Hair follicle dermal papilla cell (primary cell): ENCODE measurements around the gene PRKCB. TPM values are rescaled to one million over a fixed set of nuclear protein-coding genes. Genes with fewer than 3 reads are reported as not detected.

Experiments used
- small RNA-seq: library from RNA; depleted of rRNA; stranded (forward); fragments of <200 nt; gene quantifications from one replicate; pipeline ENCODE3, GENCODE V24; 2012
- total RNA-seq: library from RNA; depleted of rRNA; stranded (reverse); fragments of >200 nt; gene quantifications from 2 replicates; pipeline ENCODE4 v1.2.3, GENCODE V29; 2012

Gene PRKCB
- total RNA-seq: under 0.01 TPM in 1 of 2 replicates, not detected in the other

DNA sequence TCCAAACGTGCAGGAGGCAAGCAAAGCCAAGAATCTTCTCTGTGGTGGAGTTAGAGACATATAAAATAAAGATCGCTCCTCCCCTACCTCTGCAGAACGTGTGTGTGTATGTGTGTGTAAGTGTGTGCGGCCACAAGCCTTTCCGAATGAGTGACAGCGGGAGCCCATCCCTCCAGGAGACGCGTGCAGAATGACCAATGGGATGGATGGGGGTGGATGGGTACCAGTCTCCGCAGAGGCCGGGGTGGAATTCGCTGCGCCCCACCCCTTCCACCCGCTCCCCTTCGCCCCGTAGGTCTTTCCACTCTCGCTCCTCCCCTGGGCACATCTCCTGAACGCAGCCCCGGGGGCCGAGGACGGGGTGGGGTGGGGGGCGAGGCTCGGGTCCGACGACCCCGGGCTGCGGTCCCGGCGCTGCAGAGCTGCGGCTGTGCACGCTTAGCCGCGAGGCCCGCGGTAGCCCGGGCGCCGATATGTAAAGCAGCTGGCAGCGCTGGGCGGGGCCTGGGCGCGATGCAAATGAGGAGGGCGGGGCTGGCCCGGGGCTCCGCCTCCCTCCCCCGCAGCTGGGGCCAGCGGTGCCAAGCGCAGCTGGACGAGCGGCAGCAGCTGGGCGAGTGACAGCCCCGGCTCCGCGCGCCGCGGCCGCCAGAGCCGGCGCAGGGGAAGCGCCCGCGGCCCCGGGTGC lies at the start of gene PRKCB:
Gene PRKCB (plus strand): TSS at position 594 of the 688 bp plus-strand sequence.

DNA sequence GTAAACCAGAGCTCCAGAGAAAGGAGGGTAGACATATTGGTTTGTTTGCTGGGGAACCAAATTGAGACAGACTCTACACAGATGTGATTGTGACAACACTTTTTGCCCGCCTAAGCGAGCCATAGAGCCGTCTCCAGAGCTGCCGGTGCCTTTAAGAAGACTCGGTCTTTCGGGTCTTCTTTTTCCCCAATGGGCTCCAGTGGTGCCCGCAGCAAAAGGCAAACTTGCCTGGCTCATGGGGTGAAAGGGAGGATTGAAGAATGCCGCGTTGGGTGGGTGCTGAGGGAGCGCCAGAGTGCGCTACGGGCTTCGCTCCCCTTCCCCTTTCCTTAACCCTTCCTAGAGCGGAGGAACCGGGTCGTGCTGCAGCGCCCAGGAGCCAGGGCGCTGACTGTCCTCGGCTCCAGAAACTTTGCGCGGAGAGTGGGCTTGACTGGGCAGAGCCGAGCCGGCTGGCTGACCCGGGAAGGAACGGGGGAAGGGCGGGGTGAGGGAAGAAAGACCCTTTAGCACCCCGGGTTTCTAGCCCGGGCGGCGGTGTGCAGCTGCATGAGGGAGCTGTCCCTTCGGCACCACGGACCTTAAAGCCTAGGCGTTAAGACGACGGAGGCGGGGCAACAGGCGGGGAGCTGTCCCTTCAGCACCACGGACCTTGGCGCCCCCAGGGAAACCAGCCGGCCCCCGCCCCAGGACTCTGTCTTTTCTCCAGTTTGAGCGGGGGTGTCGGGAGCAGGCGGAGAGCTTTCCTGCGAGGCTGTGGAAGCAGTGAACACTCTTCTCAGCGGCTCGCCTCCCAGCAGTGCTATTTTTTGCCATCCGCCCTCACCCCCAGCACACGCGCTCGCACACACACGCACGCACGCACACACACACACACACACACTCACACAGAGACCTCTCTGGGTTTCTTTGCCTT lies 419.9 kb downstream of the PRKCB start, which contains the start of gene CACNG3:
Gene CACNG3 (plus strand): TSS at position 880 of the 916 bp plus-strand sequence. CDS start 420 bp downstream, outside the sequence.

Small RNAs within 50 kb of the gene (small RNA-seq; reads per million reads assigned to genes)
- not detected for gene MIR1273H

Other genes starting within 250 kb of the PRKCB start
- gene NDUFAB1, start 239.7 kb upstream of the PRKCB start, total RNA-seq: 31.3 and 33.3 TPM in 2 replicates
- 13.1 and 14.1 TPM in 2 replicates for gene PALB2, start 194.7 kb upstream of the PRKCB start, total RNA-seq
- gene DCTN5, start 194.5 kb upstream of the PRKCB start, total RNA-seq: 44.8 and 47.1 TPM in 2 replicates
- gene PLK1, start 157.1 kb upstream of the PRKCB start, total RNA-seq: 4.1 and 4.4 TPM in 2 replicates
- gene ERN2, start 122.8 kb upstream of the PRKCB start, total RNA-seq: 0.49 TPM in 1 of 2 replicates, not detected in the other
- not detected in 2 replicates for gene CHP2, start 81.0 kb upstream of the PRKCB start, total RNA-seq